Activated naive CD8-positive, alpha-beta T cell treated with anti-CD3 and anti-CD28 coated beads, Interleukin-2, amount 50 U/mL, for 16 hours (primary cell): ENCODE results near the gene DGUOK.
A peak's percentile ranks its signal among the peaks of the same experiment; 100 is the strongest.

Experiments
- DNase-seq: peaks from one replicate; pipeline ENCODE4 v3.0.0-alpha.2; 2020; ENCODE audit warnings: low read depth, low spot score

The DGUOK gene

DNA sequence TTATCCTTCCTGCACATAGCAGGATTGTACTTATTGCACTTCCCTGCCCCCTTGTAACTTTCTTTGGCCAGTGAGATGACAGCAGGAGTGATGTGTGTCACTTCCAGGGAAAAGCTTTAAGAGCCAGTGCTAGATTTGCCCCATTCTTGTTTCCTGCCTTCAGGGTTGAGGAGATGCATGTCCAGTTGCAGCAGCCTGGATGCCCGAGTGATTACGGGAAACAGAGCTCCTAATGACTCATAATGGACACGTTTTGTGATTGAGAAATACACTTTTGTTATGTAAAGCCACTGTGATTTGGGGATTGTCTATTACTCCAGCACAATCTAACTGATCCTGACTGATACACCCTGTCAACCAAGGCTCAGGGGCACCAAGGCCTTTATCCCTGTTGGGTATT lies 53.0 kb downstream of the DGUOK start:
- no peak for DNase-seq

DNA sequence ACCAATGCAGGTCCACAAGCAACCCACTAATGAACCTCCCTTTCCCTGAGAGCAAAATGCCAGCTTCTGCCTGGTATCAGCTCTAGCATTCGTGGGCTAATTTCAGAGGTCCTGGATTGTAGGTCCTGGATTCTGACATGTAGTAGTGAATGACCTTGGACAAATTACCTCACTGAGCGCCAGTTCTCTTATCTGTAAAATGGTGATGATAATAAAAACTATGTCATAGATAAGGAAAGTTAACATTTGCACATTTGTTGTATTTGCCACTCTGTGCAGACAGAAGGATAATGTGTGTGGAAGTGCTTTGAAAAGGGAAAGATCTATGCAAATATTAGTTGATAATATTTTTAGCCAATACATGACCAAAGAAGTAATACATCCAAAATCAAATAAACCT lies 53.9 kb downstream of the DGUOK start:
- no peak for DNase-seq

DNA sequence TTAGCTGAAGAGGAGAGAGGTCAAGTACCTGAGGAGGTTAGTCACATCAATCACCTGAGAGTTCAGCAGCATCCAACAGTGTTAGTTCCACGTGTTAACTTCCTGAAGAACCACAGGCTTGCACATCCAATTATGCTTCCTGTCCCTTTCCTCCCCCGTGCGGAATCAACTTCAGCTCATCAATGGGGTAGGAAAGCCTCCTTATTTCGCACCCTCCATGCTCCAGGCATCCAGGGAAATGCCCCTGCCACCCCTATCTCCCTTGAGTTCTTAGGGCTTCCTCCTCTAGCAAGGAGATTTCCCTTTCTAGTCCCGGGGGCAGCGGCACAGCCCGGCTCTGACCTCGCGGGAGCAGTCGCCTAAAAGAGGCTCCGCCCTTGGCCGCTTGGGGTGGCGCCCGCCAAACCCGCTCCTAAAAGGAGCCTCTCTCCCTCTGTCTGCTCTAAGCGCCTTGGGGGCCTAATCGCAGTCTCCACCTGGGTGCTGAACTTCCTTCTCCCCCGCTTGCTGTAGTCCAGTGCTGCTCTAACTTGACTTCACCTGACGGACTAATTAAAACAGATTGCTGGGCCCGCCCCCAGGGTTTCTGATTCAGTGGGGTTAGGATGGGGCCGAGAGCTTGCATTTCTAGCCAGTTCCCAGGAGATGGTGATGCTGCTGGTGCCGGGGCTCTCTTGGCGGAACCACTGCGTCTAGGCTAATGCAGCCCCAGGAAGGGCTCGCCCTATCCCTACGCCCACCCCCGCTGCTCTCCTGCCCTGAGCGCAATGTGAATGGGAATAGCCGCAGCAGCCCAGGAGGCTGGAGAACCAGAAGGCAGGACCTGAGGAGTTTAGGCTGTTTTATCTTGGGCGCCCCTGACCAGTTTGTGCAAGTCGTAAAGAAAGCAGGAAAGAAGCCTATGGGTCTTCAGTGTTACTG lies 54.7 kb downstream of the DGUOK start:
- no peak for DNase-seq

DNA sequence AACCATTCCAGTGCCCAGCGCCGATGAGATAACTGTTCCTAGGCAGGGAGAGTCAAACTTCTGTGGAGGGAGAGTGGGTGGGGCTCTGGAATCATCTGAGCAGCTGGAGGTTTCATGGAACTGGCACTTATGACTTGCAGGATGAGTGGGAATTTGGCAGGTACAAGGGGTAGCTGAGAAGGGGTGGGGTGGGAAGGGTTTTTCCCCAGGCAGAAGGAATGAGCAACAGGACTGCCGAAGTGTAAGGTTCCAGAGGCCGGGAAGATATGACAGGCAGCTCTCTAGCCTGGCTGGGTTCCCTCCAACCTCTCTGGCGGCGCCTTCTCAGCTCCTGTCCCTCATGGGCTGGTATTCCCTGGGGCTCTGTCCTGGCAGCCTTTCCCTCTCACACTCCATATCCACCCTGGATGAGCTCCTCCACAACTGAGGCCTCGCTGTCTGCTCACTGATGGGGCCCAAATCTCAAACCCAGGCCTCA lies 55.5 kb downstream of the DGUOK start:
- DNase-seq = no peak

DNA sequence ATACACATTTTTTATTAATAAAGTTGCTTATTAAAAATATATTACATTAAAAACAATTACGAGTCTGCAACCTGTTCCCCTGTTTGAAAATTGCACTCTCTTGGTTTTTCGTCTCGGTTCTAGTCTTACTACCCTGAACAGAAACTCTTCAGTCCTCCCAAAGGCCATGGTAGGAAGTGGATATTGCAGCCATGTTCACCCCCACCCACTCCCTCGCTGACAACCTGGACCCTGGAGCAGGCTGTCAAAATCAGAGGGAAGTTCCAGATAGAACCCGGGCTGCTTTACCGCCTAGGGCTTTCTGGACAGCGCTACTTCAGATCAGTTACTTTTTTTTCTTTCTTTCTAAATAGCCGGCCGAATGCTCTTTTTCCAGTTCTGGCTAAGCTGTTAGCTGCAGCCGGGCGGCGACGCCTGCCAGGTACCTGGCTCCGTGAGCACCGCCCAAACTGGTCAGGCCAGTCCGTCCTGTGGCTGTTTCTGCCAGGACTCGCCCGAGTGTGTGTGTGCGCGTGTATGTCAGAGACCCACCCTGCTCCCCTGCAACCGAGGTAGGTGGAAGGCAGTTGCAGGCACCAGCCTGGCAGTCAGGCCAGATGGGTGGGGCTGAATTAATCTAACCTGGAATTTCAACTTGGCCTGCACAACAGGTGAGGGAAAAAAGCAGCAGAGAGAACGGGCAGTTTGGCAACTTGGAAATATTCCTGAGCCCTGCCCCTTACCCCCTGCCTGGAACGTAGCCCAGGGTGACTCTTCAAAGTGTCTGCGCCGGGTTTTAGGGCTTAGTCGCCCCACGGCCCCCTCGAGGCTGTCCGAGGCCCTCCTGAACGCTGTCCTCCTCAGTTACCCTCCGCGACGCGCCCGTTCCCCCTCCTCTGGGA lies 56.9 kb downstream of the DGUOK start:
- DNase-seq = no peak

DNA sequence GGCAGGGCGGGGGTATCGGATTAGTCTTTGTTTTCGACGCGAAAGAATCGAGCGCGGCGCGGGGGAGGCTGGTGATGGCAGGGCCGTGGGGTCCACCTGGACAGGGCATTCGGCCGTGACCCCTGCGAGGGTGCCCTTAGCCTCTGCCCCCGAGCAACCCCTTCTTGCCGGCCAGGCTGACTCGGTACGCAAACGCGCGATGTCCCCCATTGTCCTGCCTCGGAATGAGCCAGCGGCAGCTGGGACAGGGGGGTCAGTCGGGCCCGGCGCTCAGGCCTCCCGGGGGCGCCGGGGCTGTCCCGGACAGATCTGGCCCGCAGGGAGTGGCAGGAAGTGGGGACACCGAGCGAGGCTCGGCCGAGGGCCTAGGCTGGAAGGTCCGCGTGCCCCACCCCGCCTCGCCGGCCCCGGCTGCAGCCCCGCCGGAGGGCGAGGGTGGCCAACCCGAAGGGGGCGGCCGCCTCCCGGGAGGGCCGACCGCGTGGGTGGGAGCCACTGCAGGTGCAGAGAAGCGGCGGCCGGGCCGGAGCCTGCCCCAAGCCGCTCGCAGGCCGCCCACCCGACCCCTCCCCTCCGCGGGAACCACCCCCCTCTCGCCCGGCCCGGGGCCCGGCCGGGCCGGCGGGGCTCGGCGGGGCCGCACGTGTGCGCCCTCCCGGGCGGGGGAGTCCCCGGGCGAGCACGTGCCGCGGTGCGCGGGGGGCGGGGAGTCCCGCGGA lies 57.7 kb downstream of the DGUOK start, which contains the start of gene TET3:
Gene TET3 (plus strand): TSS at position 708 of the 719 bp plus-strand sequence. CDS start 1,494 bp downstream, outside the sequence.
- DNase-seq = peak; percentile 36

DNA sequence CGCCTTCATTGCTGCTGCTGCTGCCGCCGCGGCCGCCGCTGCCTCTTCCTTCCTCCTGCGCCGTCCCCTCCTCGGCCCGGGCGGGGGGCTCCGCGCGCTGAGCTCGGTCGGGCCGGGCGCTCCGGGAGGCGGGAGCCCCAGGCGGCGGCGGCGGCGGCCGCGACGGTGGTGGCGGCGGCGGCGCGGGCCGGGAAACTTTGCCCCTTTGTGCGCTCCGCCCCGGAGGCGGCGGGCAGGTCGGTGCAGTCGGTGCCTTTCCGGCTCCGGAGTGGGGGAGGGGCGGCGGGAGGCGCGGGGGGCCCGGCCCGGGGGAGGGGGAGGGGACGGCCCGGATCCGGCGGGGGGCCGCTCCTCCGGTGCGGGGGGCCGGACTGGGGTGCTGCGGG lies 58.2 kb downstream of the DGUOK start:
- DNase-seq = no peak

DNA sequence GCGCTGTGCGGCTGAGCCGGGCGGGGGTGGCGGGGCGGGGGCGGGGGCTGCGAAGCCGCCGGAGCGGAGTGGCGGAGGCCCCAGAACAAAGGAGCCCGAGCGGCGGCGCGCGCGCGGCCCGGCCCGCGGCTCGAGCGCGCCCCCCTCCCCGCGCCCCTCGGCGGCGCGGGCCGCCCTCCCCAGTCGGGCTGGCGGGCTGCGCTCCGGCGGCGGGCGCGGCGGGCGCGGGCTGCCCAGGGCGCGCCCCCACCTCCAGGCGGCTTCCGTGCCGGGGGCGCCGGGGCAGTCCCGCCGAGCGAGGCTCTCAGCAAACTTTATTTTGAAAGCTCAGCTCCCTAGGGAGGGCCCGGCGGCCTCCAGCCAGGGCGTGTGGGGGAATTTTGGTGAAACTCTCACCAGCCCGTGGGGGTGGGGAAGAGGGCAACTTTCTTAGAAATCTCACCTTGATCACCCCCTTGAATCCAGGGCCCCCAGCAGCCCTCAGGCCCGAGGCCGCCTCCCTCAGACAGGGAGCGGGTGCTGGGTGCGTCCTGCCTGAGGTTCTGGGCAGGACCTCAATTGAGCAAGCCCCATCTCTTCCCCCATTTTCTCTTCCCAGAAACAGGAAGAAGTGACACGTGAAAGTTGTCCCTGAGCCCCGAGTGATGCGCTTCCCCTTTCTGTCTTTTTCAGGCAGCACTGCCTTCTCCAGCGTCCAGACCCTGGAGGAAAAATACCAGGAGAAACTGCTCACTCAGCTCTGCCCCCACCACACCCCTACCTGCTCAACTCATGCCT lies 58.8 kb downstream of the DGUOK start:
- DNase-seq = no peak

DNA sequence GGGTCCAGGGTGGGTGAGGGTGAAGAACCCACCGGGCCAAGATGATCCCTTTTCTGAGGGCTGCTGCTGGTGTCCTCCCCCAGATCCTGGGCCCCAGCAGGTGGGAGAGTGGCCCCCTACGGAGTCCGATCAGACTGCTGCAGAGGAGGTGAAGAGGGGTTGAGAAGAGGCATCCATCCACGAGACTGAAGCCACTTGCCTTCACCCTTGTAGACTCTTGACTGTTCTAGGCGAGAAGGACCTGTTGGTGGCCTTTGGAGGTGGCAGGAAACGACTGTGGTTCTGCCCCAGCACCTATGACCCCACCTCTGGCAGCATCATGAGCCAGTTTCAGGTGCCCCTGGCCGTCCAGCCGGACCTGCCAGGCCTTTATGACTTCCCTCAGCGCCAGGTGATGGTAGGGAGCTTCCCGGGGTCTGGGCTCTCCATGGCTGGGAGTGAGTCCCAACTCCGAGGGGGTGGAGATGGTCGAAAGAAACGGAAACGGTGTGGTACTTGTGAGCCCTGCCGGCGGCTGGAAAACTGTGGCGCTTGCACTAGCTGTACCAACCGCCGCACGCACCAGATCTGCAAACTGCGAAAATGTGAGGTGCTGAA lies 59.5 kb downstream of the DGUOK start:
- DNase-seq = no peak

DNA sequence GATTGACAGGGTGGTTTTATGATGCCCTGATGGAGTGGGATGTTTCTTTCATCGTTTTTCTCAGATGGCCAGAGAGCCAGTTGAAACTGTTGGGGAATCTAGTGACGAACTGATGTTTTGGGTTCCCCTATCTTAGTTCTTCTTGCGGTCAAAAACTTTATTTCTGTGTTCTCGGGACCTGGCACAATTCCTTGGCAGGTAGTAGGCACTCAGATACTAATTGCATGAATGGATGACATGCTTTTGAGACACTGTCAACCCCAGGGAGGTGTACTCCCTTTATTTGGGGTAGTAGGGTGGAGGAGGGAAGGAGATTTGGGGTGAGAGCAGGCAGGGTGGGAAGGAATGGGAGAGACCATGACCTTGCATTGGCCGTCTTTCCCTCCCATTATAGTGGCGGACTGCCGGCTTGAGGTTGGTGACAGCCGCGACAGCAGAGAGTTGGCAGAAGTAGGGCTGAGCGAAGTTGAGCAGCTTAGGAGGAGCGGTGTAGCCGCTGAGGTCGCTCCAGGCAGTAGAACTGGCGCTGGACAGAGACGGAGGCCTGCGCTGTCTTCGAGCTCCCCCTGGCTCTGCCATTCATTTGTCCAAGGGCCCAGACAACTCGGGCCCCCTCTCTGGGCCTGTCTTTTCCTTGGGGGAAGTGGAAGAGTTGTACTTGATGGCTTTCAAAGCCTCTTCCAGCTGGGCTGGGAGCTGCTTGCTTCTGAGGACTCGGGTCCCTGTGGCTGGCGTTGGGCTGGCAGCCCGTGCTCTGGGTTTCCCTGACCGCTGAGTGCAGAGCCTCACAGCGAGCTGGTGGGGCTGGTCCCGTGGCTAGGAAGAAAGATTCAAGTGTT lies 60.6 kb downstream of the DGUOK start:
- DNase-seq = no peak

DNA sequence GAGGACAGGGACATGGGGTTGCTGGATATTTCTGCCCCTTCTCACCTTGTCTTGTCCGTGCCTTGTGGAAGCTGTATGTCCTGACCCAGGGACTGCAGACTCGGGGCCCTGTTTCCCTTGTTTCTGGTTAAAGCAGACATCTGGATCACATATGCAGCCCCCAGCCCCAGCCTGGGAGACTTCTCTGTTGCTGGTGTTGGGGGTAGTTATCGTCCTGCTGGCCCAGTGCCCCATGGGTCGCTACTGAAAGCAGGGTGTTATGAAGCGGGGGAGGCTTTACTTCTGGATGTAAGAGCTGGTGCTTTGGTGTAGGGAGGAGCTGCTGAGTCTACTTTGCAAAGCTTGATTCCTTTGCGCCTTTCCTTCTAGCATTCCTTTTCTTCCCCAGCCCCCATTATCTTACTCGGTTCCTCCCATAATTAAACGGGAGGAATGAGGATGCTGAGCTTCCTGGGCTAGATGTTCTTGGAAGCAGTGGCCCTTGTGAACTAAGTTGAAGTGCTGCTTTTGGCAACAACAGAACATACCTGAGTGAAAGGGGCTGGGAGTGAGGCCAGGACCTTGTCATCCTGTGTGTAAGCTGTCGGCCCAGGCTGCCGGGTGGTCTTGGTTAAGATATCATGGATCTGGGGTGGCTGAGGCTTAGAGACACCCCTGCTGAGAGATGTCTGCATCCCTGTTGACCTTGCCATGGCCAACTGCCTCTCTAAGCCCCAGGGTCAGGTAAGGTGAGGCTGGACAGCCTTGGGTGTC lies 61.4 kb downstream of the DGUOK start:
- no peak for DNase-seq

DNA sequence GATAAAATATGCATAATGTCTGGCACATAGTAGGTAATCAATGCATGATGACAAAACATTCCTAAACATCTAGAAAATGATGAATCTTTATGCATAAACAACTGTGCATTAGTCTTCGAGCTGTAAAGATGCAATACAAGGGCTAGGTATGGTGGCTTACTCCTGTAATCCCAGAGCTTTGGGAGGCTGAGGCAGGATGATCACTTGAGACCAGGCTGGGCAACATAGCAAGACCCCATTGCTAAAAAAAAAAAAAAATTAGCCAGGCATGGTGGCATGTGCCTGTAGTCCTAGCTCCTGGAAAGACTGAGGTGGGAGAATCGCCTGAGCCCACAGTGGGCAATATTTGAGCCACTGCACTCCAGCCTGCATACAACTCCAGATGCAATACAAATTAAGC lies 63.3 kb downstream of the DGUOK start:
- no peak for DNase-seq

DNA sequence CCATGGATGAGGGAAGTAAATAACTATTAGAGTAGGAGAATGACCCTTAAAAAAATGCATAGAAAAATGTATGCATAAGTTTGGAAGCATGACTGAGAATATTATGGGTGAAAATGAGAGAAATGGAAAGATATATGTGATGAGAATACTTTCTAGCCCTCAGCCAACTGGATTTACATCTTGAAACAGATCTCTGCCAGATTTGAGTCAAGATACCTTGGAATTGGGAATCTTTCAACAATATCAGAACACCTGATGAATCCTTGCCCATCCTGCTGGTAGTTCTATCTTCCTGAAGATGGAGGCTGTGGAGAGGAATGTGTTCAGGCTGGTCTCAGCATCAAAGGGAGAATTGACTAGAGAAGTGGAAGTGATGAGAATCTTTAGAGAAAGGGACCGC lies 63.9 kb downstream of the DGUOK start:
- no peak for DNase-seq

DNA sequence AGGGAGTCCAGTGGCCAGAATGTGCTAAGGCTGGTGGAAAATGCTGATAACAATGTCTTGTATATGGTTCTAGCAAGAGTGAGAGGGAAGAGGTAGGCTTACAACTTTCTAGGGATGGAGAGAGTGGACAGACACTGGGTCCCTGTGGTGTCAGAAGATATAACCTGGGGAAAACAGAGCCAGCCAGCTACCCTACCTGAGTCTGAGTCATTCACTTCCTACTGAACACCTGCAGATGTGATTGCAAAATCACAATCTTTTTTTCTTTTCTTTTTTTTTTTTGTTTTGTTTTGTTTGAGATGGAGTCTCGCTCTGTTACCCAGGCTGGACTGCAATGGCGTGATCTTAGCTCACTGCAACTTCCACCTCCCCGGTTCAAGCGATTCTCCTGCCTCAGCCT lies 65.4 kb downstream of the DGUOK start:
- no peak for DNase-seq

DNA sequence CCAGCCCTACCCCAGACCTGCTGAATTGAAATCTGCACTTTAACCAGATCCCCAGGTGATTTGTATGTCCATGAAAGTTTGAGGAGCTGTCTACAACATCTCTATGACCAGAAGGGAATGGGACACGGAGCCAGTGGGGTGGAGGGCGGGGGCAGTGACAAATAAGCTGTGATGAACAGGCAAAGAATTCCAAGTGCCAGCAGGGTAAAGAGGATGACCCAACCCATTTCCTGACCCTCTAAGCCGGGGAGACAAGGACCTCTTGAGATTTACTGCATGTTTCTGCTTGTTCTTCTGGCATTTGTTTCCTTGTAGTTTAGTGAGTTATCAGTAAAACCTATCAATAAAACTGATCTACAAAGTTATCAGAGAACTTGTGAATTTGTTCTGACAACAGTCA lies 66.7 kb downstream of the DGUOK start:
- DNase-seq = no peak

DNA sequence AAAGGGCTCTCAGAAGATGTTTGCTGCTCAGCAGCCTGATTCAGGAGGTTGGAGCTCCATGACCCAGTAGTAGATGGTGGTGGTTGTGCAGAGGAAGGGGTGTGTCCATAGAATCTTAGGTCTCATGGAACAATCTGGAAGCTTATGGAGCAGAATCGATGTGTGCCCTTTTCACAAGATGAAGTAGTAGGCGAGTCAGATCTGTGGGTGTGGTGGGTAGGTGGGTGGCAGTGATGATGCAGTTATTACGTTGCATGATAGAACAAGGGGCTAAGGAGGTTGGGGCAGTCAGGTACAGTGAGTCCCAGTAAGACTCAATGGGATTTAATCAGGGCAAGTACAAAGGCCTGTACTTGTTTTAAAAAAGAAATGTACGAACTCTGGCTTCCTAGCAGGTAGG lies 67.1 kb downstream of the DGUOK start:
- DNase-seq = no peak

DNA sequence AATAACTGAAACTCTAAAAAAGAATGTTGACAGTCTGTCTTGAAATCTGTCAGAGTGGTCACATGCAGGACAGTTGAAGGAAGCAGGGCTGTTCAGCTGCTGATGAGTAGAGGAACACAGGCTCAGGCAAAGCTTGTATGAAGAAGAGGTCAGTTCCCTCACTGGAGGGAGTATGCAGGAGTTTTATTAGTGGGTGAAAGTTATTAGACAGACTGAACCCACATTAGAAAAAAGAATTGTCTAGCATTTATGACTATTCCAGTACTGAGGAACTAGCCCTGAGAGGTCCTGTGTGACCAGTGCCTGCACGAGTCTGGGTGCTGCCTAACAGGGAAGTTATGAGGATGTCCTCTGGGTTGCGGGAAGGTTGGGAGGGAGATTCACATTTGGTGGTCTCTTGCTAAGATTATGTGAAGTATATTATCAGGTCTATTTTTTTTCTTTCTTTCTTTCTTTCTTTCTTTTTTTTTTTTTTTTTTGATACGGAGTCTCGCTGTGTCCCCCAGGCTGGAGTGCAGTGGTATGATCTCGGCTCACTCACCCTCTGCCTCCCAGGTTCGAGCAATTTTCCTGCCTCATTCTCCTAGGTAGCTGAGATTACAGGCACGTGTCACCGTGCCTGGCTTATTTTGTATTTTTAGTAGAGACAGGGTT lies 67.6 kb downstream of the DGUOK start:
- DNase-seq = no peak

DNA sequence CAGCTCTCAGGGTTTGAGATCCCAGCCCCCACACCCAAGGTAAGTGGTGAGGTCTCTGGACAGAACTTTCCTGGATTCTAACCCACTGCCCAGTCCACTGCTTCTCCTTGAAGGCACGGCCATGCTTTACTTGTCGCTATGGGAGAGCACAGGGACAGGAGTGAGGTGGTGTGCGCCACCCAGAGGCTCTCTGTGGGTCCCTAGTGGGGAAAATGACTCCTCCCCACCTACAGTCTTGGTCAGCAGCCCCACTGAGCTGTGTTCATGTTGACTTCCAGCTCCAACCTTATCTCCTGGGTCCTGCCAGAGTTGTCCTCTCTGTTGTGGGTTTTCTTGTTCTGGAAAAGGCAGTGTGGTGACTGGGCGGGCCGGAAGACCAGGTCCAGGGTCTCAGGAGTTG lies 69.1 kb downstream of the DGUOK start:
- no peak for DNase-seq
